IMR-90 (cell line): ENCODE data around the gene GPR15. TPM values are rescaled to one million over a fixed set of nuclear protein-coding genes. Genes with fewer than 3 reads are reported as not detected.

ENCODE experiments used
- ATAC-seq: fragments of 200-7000 bp; cut with Tn5 transposase; 2 replicates; pipeline ENCODE4 v1.9.1; 2020; ENCODE audit warnings: low read depth, mild to moderate bottlenecking, moderate library complexity
- BruUV-seq: library from RNA; stranded (reverse); fragments of 400-500 nt; replicated peaks from 2 replicates; lab custom pipeline; 2021; lab: Mats Ljungman, UMichigan
- CTCF ChIA-PET: fragments of 300-600 bp; formaldehyde crosslinking; extraction: SDS; loops from one replicate; lab custom pipeline; 2021; ENCODE audit warnings: antibody characterized with exemption; lab: Yijun Ruan, JAX
- POLR2A ChIA-PET: fragments of 300-600 bp; sonication (Branson Sonifier 250); formaldehyde crosslinking; loops from one replicate; lab custom pipeline; 2022; ENCODE audit warnings: antibody characterized with exemption; ENCODE audit not compliant: unreplicated experiment; lab: Charles Lee
- DNase-seq: peaks from one replicate; pipeline ENCODE4 v3.0.0; 2013
- H2AFZ ChIP-seq: replicated peaks from 2 replicates; pipeline ENCODE3; 2013; ENCODE audit warnings: low read length, mild to moderate bottlenecking; ENCODE audit not compliant: poor library complexity
- H2AK5ac ChIP-seq: 2 replicates; pipeline ENCODE4 v1.6.1; 2013; ENCODE audit warnings: low read depth, low read length, inconsistent platforms
- H2AK9ac ChIP-seq: replicated peaks from 2 replicates; pipeline ENCODE3; 2013; ENCODE audit warnings: mild to moderate bottlenecking, low read depth, low read length, moderate library complexity; ENCODE audit not compliant: poor library complexity
- H2BK120ac ChIP-seq: 2 replicates; pipeline ENCODE4 v1.6.1; 2013; ENCODE audit warnings: low read depth, low read length, inconsistent platforms
- H2BK15ac ChIP-seq: 3 replicates; pipeline ENCODE4 v1.6.1; 2013; ENCODE audit warnings: low read depth, low read length, inconsistent platforms
- H2BK20ac ChIP-seq: 2 replicates; pipeline ENCODE4 v1.6.1; 2013; ENCODE audit warnings: low read depth, mild to moderate bottlenecking, inconsistent platforms, low read length, moderate library complexity
- H2BK5ac ChIP-seq: 2 replicates; pipeline ENCODE4 v1.6.1; 2013; ENCODE audit warnings: mild to moderate bottlenecking, low read depth, low read length, inconsistent platforms; ENCODE audit not compliant: poor library complexity, severe bottlenecking
- H3K14ac ChIP-seq: replicated peaks from 2 replicates; pipeline ENCODE4 v1.6.1; 2013; ENCODE audit warnings: low read depth, low read length, inconsistent platforms
- H3K18ac ChIP-seq: 2 replicates; pipeline ENCODE4 v1.6.1; 2013; ENCODE audit warnings: low read depth, low read length, control low read depth
- H3K23ac ChIP-seq: 2 replicates; pipeline ENCODE4 v1.6.1; 2013; ENCODE audit warnings: low read depth, low read length, inconsistent platforms
- H3K27ac ChIP-seq: 2 replicates; pipeline ENCODE4 v1.5.1; 2013; ENCODE audit warnings: mild to moderate bottlenecking, control low read depth, low read length; ENCODE audit not compliant: insufficient read depth
- H3K27me3 ChIP-seq: 2 replicates; pipeline ENCODE4 v1.6.1; 2013; ENCODE audit warnings: low read length; ENCODE audit not compliant: control insufficient read depth, insufficient read depth
- H3K36me3 ChIP-seq: 2 replicates; pipeline ENCODE4 v1.6.1; 2013; ENCODE audit warnings: low read length, mixed read lengths; ENCODE audit not compliant: control insufficient read depth, insufficient read depth
- H3K4ac ChIP-seq: 2 replicates; pipeline ENCODE4 v1.6.1; 2013; ENCODE audit warnings: low read depth, low read length, inconsistent platforms
- H3K4me1 ChIP-seq: 2 replicates; pipeline ENCODE4 v1.6.1; 2013; ENCODE audit warnings: low read length, mixed read lengths; ENCODE audit not compliant: control insufficient read depth, insufficient read depth
- H3K4me2 ChIP-seq: 2 replicates; pipeline ENCODE4 v1.6.1; 2013; ENCODE audit warnings: low read depth, mild to moderate bottlenecking, control low read depth, low read length, moderate library complexity
- H3K4me3 ChIP-seq: 2 replicates; pipeline ENCODE4 v1.5.1; 2013; ENCODE audit warnings: low read depth, mild to moderate bottlenecking, control low read depth, low read length, moderate library complexity; ENCODE audit not compliant: insufficient read depth
- H3K56ac ChIP-seq: 2 replicates; pipeline ENCODE4 v1.6.1; 2013; ENCODE audit warnings: low read length, inconsistent platforms; ENCODE audit not compliant: insufficient read depth; ENCODE audit errors: extremely low read depth
- H3K79me1 ChIP-seq, 2 experiments: 2 replicates each; pipeline ENCODE4 v1.6.1; 2013; ENCODE audit warnings: low read length in 2 of 2, inconsistent platforms in 1 of 2, low read depth in 1 of 2
- H3K9ac ChIP-seq: 2 replicates; pipeline ENCODE4 v1.6.1; 2013; ENCODE audit warnings: low read depth, low read length, control low read depth
- H3K9me1 ChIP-seq: 2 replicates; pipeline ENCODE4 v1.6.1; 2013; ENCODE audit warnings: low read length, inconsistent platforms; ENCODE audit not compliant: insufficient read depth
- H3K9me3 ChIP-seq: 2 replicates; pipeline ENCODE4 v1.6.1; 2013; ENCODE audit warnings: low read length; ENCODE audit not compliant: control insufficient read depth, insufficient read depth
- H4K20me1 ChIP-seq: 2 replicates; pipeline ENCODE4 v1.6.1; 2013; ENCODE audit warnings: low read length, inconsistent platforms; ENCODE audit not compliant: insufficient read depth
- H4K5ac ChIP-seq: 2 replicates; pipeline ENCODE4 v1.6.1; 2013; ENCODE audit warnings: mild to moderate bottlenecking, low read depth, low read length, control low read depth
- H4K8ac ChIP-seq, 2 experiments: 2 replicates each; pipeline ENCODE4 v1.6.1; 2013; ENCODE audit warnings: low read depth in 2 of 2, low read length in 2 of 2, control low read depth in 1 of 2, inconsistent platforms in 1 of 2
- H4K91ac ChIP-seq: 2 replicates; pipeline ENCODE4 v1.6.1; 2013; ENCODE audit warnings: low read depth, low read length, inconsistent platforms; ENCODE audit not compliant: insufficient read depth
- CTCF ChIP-seq: conservative IDR thresholded peaks from 2 replicates; pipeline ENCODE4 v1.5.1; 2012; ENCODE audit warnings: mild to moderate bottlenecking, low read depth, low read length, improper control_type of control experiment
- ELK1 ChIP-seq: fragments of 150-350 bp; IDR thresholded peaks from 2 replicates; pipeline ENCODE4 v1.6.1; 2016; ENCODE audit warnings: low read depth, mild to moderate bottlenecking, low read length, moderate library complexity, borderline replicate concordance
- MAZ ChIP-seq: IDR thresholded peaks from 2 replicates; pipeline ENCODE4 v1.6.1; 2012; ENCODE audit warnings: low read depth, mild to moderate bottlenecking, low read length, improper control_type of control experiment, moderate library complexity, borderline replicate concordance
- MXI1 ChIP-seq: IDR thresholded peaks from 2 replicates; pipeline ENCODE4 v1.6.1; 2012; ENCODE audit warnings: low read depth, mild to moderate bottlenecking, low read length, moderate library complexity, borderline replicate concordance
- NFE2L2 ChIP-seq: fragments of 150-350 bp; IDR thresholded peaks from 2 replicates; pipeline ENCODE4 v1.6.1; 2016; ENCODE audit warnings: low read depth, mild to moderate bottlenecking, low read length
- POLR2A ChIP-seq: IDR thresholded peaks from 2 replicates; pipeline ENCODE4 v1.6.1; 2012; ENCODE audit warnings: mild to moderate bottlenecking, low read depth, low read length
- RFX5 ChIP-seq: IDR thresholded peaks from 2 replicates; pipeline ENCODE4 v1.8.0; 2012; ENCODE audit warnings: low read depth, mild to moderate bottlenecking, low read length, moderate library complexity
- SMC3 ChIP-seq: fragments of 150-350 bp; IDR thresholded peaks from 2 replicates; pipeline ENCODE4 v1.6.1; 2016; ENCODE audit warnings: low read depth, mild to moderate bottlenecking, antibody characterized with exemption, low read length, moderate library complexity
- WGBS, 2 experiments: methylation state at CpG; one replicate each; pipeline versions ENCODE4 v1.1.5 to v1.1.7; 2013; ENCODE audit warnings: missing lambda C conversion rate in 2 of 2; ENCODE audit not compliant: insufficient read length in 1 of 2; ENCODE audit errors: extremely low coverage in 2 of 2; 5-methylcytosine and 5-hydroxymethylcytosine counted together
- dilution Hi-C: fragments of 300-500 bp; cut with HindIII; formaldehyde crosslinking; loops from one replicate; pipeline ENCODE4 v1.14.3; 2018; ENCODE audit warnings: low sequenced_read_pairs; ENCODE audit not compliant: unreplicated experiment
- in situ Hi-C: fragments of 300-500 bp; cut with MboI; formaldehyde crosslinking; loops from 3 replicates; pipeline ENCODE4 v1.14.3; 2019; ENCODE audit warnings: low sequenced_read_pairs, inconsistent platforms, mixed read lengths
- intact Hi-C: fragments of 100-400 bp; cut with micrococcal nuclease; formaldehyde crosslinking; loops from 2 replicates; pipeline ENCODE4 v1.10.0; 2022
- polyA plus RNA-seq, 3 experiments: library from polyadenylated mRNA; depleted of rRNA; stranded (reverse); fragments of >200 nt; gene quantifications; 2 replicates each; pipeline ENCODE4 v1.2.3, GENCODE V29; 2012; ENCODE audit warnings: low replicate concordance in 1 of 3
- total RNA-seq: library from RNA; depleted of rRNA; stranded (reverse); fragments of >200 nt; gene quantifications from 2 replicates; pipeline ENCODE4 v1.2.3, GENCODE V29; 2012

GPR15 gene
- total and polyA plus RNA-seq, 2 of the 4 experiments (the other 2 are of a cell fraction), result not detected

DNA sequence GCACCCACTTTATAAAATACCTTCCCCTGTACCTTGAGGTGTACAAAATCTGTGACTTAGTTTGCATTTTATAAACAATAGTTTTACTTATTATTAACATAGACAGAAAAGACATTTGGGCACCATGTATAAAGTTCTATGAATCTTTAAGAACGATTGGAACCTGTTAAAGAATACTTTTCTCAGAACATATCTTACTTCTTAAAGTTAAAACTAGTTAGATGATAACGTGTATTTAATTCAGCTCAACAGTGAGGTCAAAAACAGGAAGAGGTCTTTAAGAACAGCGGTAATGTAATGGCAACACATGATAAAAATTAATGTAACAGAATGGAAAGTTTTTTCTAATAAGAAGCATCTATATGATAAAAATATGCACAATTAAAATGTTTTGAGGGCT lies 36.6 kb downstream of the GPR15 start:
- dilution Hi-C loops, result no loop called here
- in situ Hi-C loops, result loop anchor here (25.0 kb wide), 1 partner anchor 231 kb away; no protein-coding TSS in a partner anchor

More for the DNA sequence above, 36.6 kb downstream of the GPR15 start:
- POLR2A ChIA-PET, result no interaction called here
- no TSS peak for BruUV-seq
- H3K9me1 ChIP-seq, result no peaks in the 10 kb centered on the region
- no peaks in the 10 kb centered on the region for H3K27me3 ChIP-seq
- H2BK120ac ChIP-seq, result no peak overlapping the region
- H3K4me1 ChIP-seq, result 0 out of 2 replicates have a peak, but pooled peaks cover 2% of the 10 kb centered on the region
- no peaks in the 10 kb centered on the region for H3K36me3 ChIP-seq
- no peak overlapping the region for H2AFZ ChIP-seq
- no peaks in the 10 kb centered on the region for H3K79me1 ChIP-seq
- no peaks in the 10 kb centered on the region for H4K20me1 ChIP-seq
- no peak overlapping the region for H3K14ac ChIP-seq
- no peak overlapping the region for H3K27ac ChIP-seq
- intact Hi-C loops, result no loop called here
- DNase-seq (no peak), ATAC-seq (no peak)
- H3K9ac ChIP-seq, result no peak overlapping the region
- no peak overlapping the region for H2BK20ac ChIP-seq
- H2BK5ac ChIP-seq, result no peak overlapping the region
- H3K18ac ChIP-seq, result no peak overlapping the region
- no peak overlapping the region for H2BK15ac ChIP-seq
- H4K5ac ChIP-seq, result no peak overlapping the region
- H4K8ac ChIP-seq, result no peak overlapping the region
- no peak overlapping the region for H2AK9ac ChIP-seq
- H3K9me3 ChIP-seq, result no peaks in the 10 kb centered on the region
- H3K23ac ChIP-seq, result no peak overlapping the region
- TF ChIP-seq POLR2A, result no peak
- no peak for TF ChIP-seq MAZ
- no peak for TF ChIP-seq CTCF
- no peak for TF ChIP-seq SMC3
- TF ChIP-seq NFE2L2, result no peak
- no peak for TF ChIP-seq MXI1
- no peak for TF ChIP-seq ELK1
- TF ChIP-seq RFX5, result no peak
- H3K4ac ChIP-seq, result no peak overlapping the region
- H2AK5ac ChIP-seq, result no peak overlapping the region
- H4K91ac ChIP-seq, result no peak overlapping the region
- no CpG with 5 or more reads among the region's 3 CpGs for WGBS, 2 experiments
- H3K4me2 ChIP-seq, result no peak overlapping the region
- no peak overlapping the region for H3K4me3 ChIP-seq
- H3K56ac ChIP-seq, result no peak overlapping the region
- CTCF ChIA-PET, result no interaction called here
